HG02759 (cell line): ENCODE data around the gene SAXO2.
"Not testable (repeated sequence)": the region's sequence is repeated elsewhere in the genome, so short reads cannot be mapped to it uniquely, and the experiment has no call there.

Experiments
- ATAC-seq: cut with Tn5 transposase; IDR thresholded peaks from one replicate; pipeline ENCODE4 v1.9.1; 2021; ENCODE audit warnings: mild to moderate bottlenecking, moderate library complexity; ENCODE audit not compliant: unreplicated experiment

The SAXO2 gene

GRCh38 chr15:82313446-82313845 lies 50.8 kb downstream of the SAXO2 start:
- no peak for ATAC-seq

GRCh38 chr15:82313951-82314768 lies 51.5 kb downstream of the SAXO2 start:
- not testable (repeated sequence) for ATAC-seq

- ATAC-seq = no peak
These were observed 52.3 kb downstream of the SAXO2 start for GRCh38 chr15:82314769-82315518.

GRCh38 chr15:82315519-82316246 lies 53.1 kb downstream of the SAXO2 start:
- no peak for ATAC-seq

- ATAC-seq = not testable (repeated sequence)
These were observed 53.9 kb downstream of the SAXO2 start for GRCh38 chr15:82316247-82317090.

- ATAC-seq = no peak
These were observed 54.5 kb downstream of the SAXO2 start for GRCh38 chr15:82317091-82317489.

GRCh38 chr15:82317516-82317915 lies 54.9 kb downstream of the SAXO2 start:
- not testable (repeated sequence) for ATAC-seq

- ATAC-seq = not testable (repeated sequence)
These were observed 55.7 kb downstream of the SAXO2 start for GRCh38 chr15:82318281-82318680.

- ATAC-seq = not testable (repeated sequence)
These were observed 57.1 kb downstream of the SAXO2 start for GRCh38 chr15:82319522-82320278.

- ATAC-seq = not testable (repeated sequence)
These were observed 58.2 kb downstream of the SAXO2 start for GRCh38 chr15:82320861-82321260.

GRCh38 chr15:82322488-82322887 lies 59.9 kb downstream of the SAXO2 start:
- ATAC-seq = not testable (repeated sequence)

GRCh38 chr15:82324831-82325230 lies 62.2 kb downstream of the SAXO2 start:
- ATAC-seq = not testable (repeated sequence)

- not testable (repeated sequence) for ATAC-seq
These were observed 63.0 kb downstream of the SAXO2 start for GRCh38 chr15:82325646-82326045.

- ATAC-seq = not testable (repeated sequence)
These were observed 64.3 kb downstream of the SAXO2 start for GRCh38 chr15:82326896-82327295.

- not testable (repeated sequence) for ATAC-seq
These were observed 64.8 kb downstream of the SAXO2 start for GRCh38 chr15:82327372-82327771.

GRCh38 chr15:82329039-82329438 lies 66.4 kb downstream of the SAXO2 start:
- ATAC-seq = not testable (repeated sequence)

- not testable (repeated sequence) for ATAC-seq
These were observed 68.3 kb downstream of the SAXO2 start for GRCh38 chr15:82330921-82331320.

GRCh38 chr15:82331576-82332304 lies 69.1 kb downstream of the SAXO2 start:
- ATAC-seq = peak; percentile 60
